ENCODE results near the gene TXLNG.

- TF ChIP-seq, protein P1, sequence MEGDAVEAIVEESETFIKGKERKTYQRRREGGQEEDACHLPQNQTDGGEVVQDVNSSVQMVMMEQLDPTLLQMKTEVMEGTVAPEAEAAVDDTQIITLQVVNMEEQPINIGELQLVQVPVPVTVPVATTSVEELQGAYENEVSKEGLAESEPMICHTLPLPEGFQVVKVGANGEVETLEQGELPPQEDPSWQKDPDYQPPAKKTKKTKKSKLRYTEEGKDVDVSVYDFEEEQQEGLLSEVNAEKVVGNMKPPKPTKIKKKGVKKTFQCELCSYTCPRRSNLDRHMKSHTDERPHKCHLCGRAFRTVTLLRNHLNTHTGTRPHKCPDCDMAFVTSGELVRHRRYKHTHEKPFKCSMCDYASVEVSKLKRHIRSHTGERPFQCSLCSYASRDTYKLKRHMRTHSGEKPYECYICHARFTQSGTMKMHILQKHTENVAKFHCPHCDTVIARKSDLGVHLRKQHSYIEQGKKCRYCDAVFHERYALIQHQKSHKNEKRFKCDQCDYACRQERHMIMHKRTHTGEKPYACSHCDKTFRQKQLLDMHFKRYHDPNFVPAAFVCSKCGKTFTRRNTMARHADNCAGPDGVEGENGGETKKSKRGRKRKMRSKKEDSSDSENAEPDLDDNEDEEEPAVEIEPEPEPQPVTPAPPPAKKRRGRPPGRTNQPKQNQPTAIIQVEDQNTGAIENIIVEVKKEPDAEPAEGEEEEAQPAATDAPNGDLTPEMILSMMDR (IDR thresholded peaks at IDR 0.05), result no peak
- no peak for TF ChIP-seq EP300 (IDR thresholded peaks at IDR 0.05)
These were observed 90.4 kb downstream of the TXLNG start for GRCh38 chrX:16876696-16877095.

All from ovary (tissue), 3 donors.